Hepatocyte (in vitro differentiated cells): ENCODE data around the gene FAM3D. TPM values are rescaled to one million over a fixed set of nuclear protein-coding genes. Genes with fewer than 3 reads are reported as not detected.

Experiments used
- DNase-seq: peaks from one replicate; pipeline ENCODE4 v3.0.0-alpha.2; 2016; ENCODE audit warnings: low spot score
- H2AFZ ChIP-seq: fragments of 200-600 bp; sonication (generic); 2 replicates; pipeline ENCODE4 v1.6.0; 2016; ENCODE audit warnings: antibody characterized with exemption, mild to moderate bottlenecking
- H3K27ac ChIP-seq: fragments of 200-600 bp; sonication (generic); 2 replicates; pipeline ENCODE4 v1.5.1; 2016; ENCODE audit warnings: mild to moderate bottlenecking
- H3K27me3 ChIP-seq: fragments of 200-600 bp; sonication (generic); 2 replicates; pipeline ENCODE4 v1.6.1; 2016
- H3K36me3 ChIP-seq: fragments of 200-600 bp; sonication (generic); replicated peaks from 2 replicates; pipeline ENCODE4 v1.5.1; 2016; ENCODE audit warnings: low read depth; ENCODE audit not compliant: insufficient read depth
- H3K4me1 ChIP-seq: fragments of 200-600 bp; sonication (generic); 2 replicates; pipeline ENCODE4 v1.5.1; 2016; ENCODE audit warnings: mild to moderate bottlenecking, moderate library complexity; ENCODE audit not compliant: insufficient read depth
- H3K4me2 ChIP-seq: fragments of 200-600 bp; sonication (generic); 2 replicates; pipeline ENCODE4 v1.6.0; 2016
- H3K4me3 ChIP-seq: fragments of 200-600 bp; sonication (generic); 2 replicates; pipeline ENCODE4 v1.5.1; 2016; ENCODE audit warnings: mild to moderate bottlenecking
- H3K79me2 ChIP-seq: fragments of 200-600 bp; sonication (generic); 2 replicates; pipeline ENCODE4 v1.6.0; 2017; ENCODE audit warnings: mild to moderate bottlenecking
- H3K9me2 ChIP-seq: fragments of 200-600 bp; sonication (generic); replicated peaks from 2 replicates; pipeline ENCODE4 v1.6.0; 2017; ENCODE audit warnings: mild to moderate bottlenecking; ENCODE audit not compliant: insufficient read depth
- H3K9me3 ChIP-seq: fragments of 200-600 bp; sonication (generic); 2 replicates; pipeline ENCODE4 v1.5.1; 2016; ENCODE audit warnings: low read depth, mild to moderate bottlenecking
- H4K20me1 ChIP-seq: fragments of 200-600 bp; sonication (generic); 2 replicates; pipeline ENCODE4 v1.6.0; 2016; ENCODE audit warnings: mild to moderate bottlenecking; ENCODE audit not compliant: insufficient read depth, poor library complexity, severe bottlenecking
- CTCF ChIP-seq: fragments of 200-600 bp; sonication (generic); IDR thresholded peaks from 2 replicates; pipeline ENCODE4 v1.5.1; 2016; ENCODE audit warnings: antibody characterized with exemption, mild to moderate bottlenecking; ENCODE audit not compliant: poor library complexity
- EZH2 ChIP-seq: fragments of 200-600 bp; sonication (generic); IDR thresholded peaks from 2 replicates; pipeline ENCODE4 v1.6.1; 2016; ENCODE audit warnings: antibody characterized with exemption, mild to moderate bottlenecking, borderline replicate concordance
- EZH2phosphoT487 ChIP-seq: fragments of 200-600 bp; sonication (generic); IDR thresholded peaks from one replicate; pipeline ENCODE4 v1.6.1; 2018; ENCODE audit warnings: antibody characterized with exemption, mild to moderate bottlenecking, low read depth, moderate library complexity; ENCODE audit not compliant: unreplicated experiment, severe bottlenecking
- WGBS: methylation state at CpG from one replicate; pipeline ENCODE4 v1.1.6; 2016; ENCODE audit warnings: low lambda C conversion rate; ENCODE audit errors: missing lambda C conversion rate; 5-methylcytosine and 5-hydroxymethylcytosine counted together
- polyA plus RNA-seq: library from polyadenylated mRNA; unstranded; fragments of >200 nt; fragmentation: Nextera tagmentation; extraction: Ambion mirVana; gene quantifications from 2 replicates; pipeline ENCODE4 v1.2.1, GENCODE V29; 2016
- total RNA-seq: library from RNA; depleted of rRNA; stranded (reverse); fragments of >200 nt; gene quantifications from 2 replicates; pipeline ENCODE4 v1.2.3, GENCODE V29; 2014

The FAM3D gene
- total and polyA plus RNA-seq, 2 experiments from 2014 or later = 4.3 to 4.5 TPM

DNA sequence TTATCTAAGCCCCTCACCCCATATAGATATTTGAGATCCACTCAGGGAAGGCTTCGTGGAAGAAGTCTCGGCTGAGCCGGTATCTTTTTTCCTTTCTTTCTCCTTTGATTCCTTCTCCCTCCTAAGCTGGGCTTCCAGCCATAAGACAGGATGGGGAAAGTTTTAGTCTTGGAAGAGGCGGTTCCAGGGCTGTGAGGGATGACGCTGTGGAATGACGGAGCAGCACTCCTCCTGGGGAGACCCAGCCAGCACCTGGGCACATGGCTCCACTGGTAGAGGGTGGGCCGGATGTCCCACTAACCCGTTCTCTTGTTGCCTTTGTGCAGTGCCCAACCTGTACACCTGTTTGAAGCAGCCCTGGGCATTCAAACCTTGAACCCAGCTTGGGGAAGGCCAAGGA lies 46.2 kb downstream of the FAM3D start:
- no peaks in the 10 kb centered on the region for H3K9me3 ChIP-seq
- TF ChIP-seq EZH2 = no peak
- TF ChIP-seq EZH2phosphoT487 = no peak
- no peak overlapping the region for H3K27ac ChIP-seq
- H2AFZ ChIP-seq = no peak overlapping the region
- H3K36me3 ChIP-seq = no peaks in the 10 kb centered on the region
- H3K9me2 ChIP-seq = no peaks in the 10 kb centered on the region
- peaks cover 19% of the 10 kb centered on the region for H3K4me1 ChIP-seq
- no peak for DNase-seq
- WGBS = 90% methylated on average over 8 of the region's 8 CpGs
- H4K20me1 ChIP-seq = no peaks in the 10 kb centered on the region
- H3K4me2 ChIP-seq = no peak overlapping the region
- H3K79me2 ChIP-seq = no peaks in the 10 kb centered on the region
- H3K27me3 ChIP-seq = no peaks in the 10 kb centered on the region
- H3K4me3 ChIP-seq = no peak overlapping the region

- H3K27ac ChIP-seq = peak overlapping the region; percentile 87
- H3K4me3 ChIP-seq = no peak overlapping the region
- H3K9me3 ChIP-seq = no peaks in the 10 kb centered on the region
- WGBS = 28% methylated on average over 8 of the region's 8 CpGs
- TF ChIP-seq CTCF = no peak
- no peak for TF ChIP-seq EZH2phosphoT487
- no peak for TF ChIP-seq EZH2
- no peaks in the 10 kb centered on the region for H3K9me2 ChIP-seq
- peak overlapping the region; percentile 61 for H3K4me2 ChIP-seq
- peak; percentile 53 for DNase-seq
- no peak overlapping the region for H2AFZ ChIP-seq
- H3K27me3 ChIP-seq = no peaks in the 10 kb centered on the region
- no peaks in the 10 kb centered on the region for H3K36me3 ChIP-seq
- peaks cover 18% of the 10 kb centered on the region for H3K4me1 ChIP-seq
- H3K79me2 ChIP-seq = no peaks in the 10 kb centered on the region
- H4K20me1 ChIP-seq = no peaks in the 10 kb centered on the region
Observed at GRCh38 chr3:58617338-58617761, 49.2 kb downstream of the FAM3D start.

DNA sequence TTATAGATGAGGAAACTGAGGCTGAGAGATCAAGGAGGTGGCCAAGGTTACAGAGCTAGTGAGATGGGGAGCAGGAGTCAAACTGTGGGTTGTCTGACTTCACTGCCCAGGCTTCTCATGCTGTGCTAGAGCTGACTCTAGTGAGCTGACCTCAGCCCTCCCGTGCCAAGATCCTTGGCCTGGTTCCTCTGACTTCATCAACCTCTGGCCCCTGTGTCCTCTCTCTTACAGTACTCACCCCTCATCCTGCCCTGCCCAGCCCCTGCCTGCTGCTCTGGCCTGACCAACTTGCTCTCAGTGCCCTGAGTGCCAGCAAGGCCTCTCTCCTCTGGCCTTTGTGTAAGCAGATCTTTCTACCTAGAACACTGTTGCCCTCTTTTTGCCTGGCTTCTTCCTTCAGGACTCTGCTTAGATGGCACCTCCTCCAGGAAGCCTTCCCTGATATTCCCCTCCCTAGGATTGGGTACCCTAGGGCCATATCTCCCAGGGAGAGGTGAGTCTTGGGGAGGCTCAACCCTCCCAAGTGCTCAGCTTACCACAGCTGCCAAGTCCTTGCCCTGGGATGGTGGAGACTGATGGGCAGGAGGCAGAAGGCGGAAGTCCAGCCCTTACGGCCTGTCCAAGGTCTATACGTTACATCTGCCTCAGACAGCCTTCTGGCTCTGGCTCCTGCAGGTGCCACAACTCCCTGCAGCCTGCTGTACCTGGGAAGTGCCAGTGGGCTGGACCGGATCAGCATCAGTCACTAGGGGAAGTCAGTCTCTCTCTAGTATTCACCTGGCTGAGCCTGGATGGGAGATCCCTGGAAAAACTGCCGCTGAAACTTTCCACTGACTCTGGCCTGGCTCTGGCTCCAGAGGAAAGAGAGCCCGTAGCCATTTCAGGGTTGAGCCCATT lies 53.1 kb downstream of the FAM3D start:
- Histone ChIP-seq H4K20me1 (no peaks in the 10 kb centered on the region), H3K9me3 (no peaks in the 10 kb centered on the region), H3K4me1 (peaks cover 18% of the 10 kb centered on the region), H3K36me3 (no peaks in the 10 kb centered on the region), H3K4me3 (no peak overlapping the region), H3K79me2 (no peaks in the 10 kb centered on the region), H3K27ac (no peak overlapping the region), H3K9me2 (no peaks in the 10 kb centered on the region), H3K27me3 (no peaks in the 10 kb centered on the region), H2AFZ (no peak overlapping the region), H3K4me2 (no peak overlapping the region)
- TF ChIP-seq EZH2 (no peak), EZH2phosphoT487 (no peak), CTCF (no peak)
- WGBS = 90% methylated on average over 7 of the region's 7 CpGs
- no peak for DNase-seq

GRCh38 chr3:58612830-58613229 lies 53.7 kb downstream of the FAM3D start:
- no peaks in the 10 kb centered on the region for H3K36me3 ChIP-seq
- H3K4me2 ChIP-seq = no peak overlapping the region
- TF ChIP-seq EZH2phosphoT487 = no peak
- no peak for TF ChIP-seq CTCF
- no peak for TF ChIP-seq EZH2
- no peak overlapping the region for H3K27ac ChIP-seq
- H3K4me1 ChIP-seq = peaks cover 11% of the 10 kb centered on the region
- H3K4me3 ChIP-seq = no peak overlapping the region
- H4K20me1 ChIP-seq = no peaks in the 10 kb centered on the region
- no peaks in the 10 kb centered on the region for H3K79me2 ChIP-seq
- no peaks in the 10 kb centered on the region for H3K9me2 ChIP-seq
- no peaks in the 10 kb centered on the region for H3K27me3 ChIP-seq
- no peaks in the 10 kb centered on the region for H3K9me3 ChIP-seq
- 87% methylated on average over 9 of the region's 9 CpGs for WGBS
- H2AFZ ChIP-seq = no peak overlapping the region
- DNase-seq = no peak
